Stimulated activated CD8-positive, alpha-beta memory T cell treated with anti-CD3 and anti-CD28 coated beads, Interleukin-15, amount 100 ng/mL, for 4 hours (primary cell): ENCODE results near the gene RBSN.

Source experiments
- DNase-seq, 2 donors: peaks; one replicate each; pipeline ENCODE4 v3.0.0-alpha.2; 2020; ENCODE audit warnings: low read depth in 2 of 2

RBSN gene

DNA sequence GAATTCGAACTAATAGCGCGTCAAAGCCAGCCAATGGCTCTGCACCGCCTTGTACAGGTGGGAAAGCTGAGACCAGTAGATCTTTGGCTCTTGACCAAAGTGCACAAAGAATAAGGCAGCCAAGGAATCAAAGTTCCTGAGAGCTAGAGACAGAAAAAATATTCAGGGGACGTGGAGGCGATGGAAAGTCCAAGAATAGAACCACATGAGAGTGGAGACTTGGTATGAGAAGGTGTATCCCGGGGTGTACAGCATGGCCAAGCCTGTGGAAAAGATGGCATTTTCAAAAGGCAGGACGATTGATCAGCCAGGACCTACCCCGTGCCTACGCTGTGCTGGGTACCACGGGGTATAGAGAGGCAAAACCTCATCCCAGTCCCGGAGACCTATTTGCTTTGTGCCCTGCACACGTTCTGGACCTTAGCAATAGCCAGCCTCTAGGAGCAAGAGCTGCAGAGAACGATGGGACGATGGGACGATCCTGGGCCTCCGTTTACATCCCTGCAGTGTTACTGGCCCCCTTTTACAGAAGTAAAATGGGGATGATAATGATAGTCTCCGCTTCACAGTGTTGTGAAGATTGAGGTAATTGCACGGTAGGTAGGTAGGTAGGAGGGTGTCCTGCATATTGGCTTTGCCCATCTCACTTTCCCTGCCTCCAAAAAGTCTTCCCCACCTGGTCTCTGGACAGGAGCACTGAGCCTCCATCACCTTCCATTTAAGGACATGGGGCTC lies 583 bp upstream of the RBSN start:
- no peak for DNase-seq

- peak in 1 of 2 donors; percentile 7 for DNase-seq
Measured at GRCh38 chr3:15097891-15098290, 1.1 kb downstream of the RBSN start.

DNA sequence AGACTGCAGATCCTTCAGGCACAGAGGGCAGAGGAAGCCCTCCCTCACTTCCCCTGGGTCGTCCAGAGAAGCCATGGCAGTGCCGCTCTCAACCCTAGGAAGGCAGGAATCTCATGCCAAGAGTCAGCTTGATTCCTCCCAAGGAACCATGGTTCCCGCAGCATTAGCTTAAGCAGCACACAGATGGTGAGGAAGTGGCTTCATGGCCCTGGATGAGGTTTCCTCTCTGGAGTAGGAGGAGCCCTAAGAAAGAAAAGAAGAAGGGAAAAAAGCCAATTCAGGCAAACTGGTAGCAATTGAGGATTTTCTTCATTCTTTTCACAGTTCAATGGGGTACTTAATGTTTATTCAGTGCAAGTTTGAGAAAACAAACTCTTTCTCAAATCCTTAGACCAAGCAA lies 2.9 kb downstream of the RBSN start:
- no peak for DNase-seq

DNA sequence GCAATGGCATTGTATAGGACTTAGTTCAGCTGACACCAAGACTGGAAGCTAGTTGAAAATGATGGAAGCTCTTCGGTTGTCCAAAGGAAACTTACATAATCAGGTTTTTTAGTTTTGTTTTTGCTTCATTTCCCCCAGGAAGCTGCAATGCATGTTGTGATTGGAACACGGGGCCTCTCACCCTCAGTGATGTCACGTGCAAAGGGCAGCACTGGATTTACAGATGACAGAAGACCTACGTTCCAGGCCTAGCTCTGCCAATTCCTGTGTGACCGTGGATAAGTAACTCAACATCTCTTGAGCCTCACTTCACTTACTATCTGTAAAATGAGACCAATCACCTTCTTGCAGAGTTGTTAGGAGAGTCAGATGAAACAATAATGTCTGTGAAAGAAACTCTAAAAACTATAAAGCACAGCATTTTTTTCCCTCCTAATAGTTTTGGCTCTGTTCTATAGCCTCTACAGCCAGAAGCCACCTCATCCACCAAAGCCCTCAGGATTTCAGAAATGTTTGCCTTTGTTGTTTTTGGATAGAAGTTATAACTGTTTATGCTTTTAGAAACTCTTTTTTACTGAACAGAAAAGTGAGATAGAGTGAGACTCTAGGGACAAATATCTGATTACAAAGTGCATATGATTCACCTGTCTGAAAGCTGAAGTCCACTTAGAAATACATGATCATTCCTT lies 4.6 kb downstream of the RBSN start:
- DNase-seq = no peak

- no peak for DNase-seq
Measured at GRCh38 chr3:15092686-15093085, 6.3 kb downstream of the RBSN start.

GRCh38 chr3:15091575-15091974 lies 7.4 kb downstream of the RBSN start:
- no peak for DNase-seq

DNA sequence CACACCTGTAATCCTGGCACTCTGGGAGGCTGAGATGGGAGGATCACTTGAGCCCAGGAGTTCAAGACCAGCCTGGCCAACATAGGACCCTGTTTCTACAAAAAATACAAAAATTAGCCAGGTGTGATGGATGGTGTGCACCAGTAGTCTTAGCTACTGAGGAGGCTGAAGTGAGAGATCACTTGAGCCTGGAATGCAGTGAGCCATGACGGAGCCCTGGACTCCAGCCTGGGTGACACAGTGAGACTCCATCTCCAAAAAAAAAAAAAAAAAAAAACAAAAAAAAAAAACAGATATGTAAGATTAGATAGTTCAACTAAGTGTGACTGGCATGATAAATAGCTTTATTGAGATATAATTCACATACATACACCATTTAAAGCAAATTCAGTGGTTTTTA lies 9.7 kb downstream of the RBSN start:
- DNase-seq = no peak

- no peak for DNase-seq
Measured at GRCh38 chr3:15086699-15087098, 12.2 kb downstream of the RBSN start.

- no peak for DNase-seq
Measured at GRCh38 chr3:15086263-15086662, 12.7 kb downstream of the RBSN start.

DNA sequence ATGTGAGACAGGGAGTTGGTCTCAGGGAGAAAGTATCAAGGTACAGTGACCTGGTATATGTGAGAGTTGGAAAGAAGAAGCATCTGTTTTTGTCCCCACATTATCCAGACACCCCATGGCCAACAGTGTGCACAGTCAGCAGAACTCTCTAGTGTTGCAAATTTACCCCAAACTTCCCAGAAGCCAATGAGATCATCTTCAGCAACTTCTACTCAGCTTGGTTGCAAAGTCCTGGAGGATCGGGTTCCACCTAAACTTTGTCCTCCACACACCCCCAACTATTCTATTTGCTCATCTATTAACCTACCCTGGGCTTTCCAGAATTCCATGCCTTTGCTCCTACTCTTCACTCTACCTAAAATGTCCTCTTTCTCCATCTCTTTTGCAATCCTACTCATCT lies 15.7 kb downstream of the RBSN start:
- DNase-seq = no peak

GRCh38 chr3:15081960-15082664 lies 16.8 kb downstream of the RBSN start:
- DNase-seq = no peak

DNA sequence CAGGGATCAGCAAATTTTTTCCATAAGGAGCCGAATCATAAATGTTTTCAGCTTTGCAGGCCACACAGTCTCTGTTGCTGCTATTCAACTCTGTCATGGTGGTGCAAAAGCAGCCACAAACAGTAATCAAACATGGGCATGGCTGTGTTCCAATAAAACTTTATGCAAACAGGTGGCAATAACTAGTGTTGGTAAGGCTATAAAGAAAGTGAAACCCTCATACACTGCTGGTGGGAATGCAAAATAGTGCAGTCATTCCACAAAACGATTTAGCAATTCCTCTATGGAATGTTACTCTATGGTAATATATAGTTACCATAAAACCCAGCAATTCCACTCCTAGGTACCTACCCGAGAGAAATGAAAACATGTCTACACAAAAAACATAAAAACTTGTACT lies 19.9 kb downstream of the RBSN start:
- DNase-seq = no peak

- no peak for DNase-seq
Measured at GRCh38 chr3:15074500-15074899, 24.4 kb downstream of the RBSN start.

DNA sequence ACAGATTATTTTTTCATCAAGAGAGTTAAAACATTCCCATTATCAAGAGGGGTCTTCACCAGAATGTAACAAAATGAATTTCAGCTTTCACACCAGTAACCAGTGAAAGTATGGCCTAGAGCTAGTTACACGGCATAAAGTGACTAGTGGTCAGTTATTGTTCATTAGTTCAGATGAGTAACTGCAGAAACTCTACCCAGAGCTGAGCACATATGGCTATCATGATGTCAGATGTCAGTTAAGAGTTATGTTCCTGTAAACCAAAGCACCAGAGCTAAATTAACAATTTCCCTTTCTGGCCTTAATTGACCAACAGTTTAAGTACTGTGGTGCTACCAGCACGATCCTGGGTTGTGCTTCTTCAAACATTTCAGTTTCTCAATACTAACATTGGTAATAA lies 27.2 kb downstream of the RBSN start:
- no peak for DNase-seq

GRCh38 chr3:15069441-15069840 lies 29.5 kb downstream of the RBSN start:
- DNase-seq = no peak

GRCh38 chr3:15066467-15066866 lies 32.5 kb downstream of the RBSN start:
- DNase-seq = no peak

DNA sequence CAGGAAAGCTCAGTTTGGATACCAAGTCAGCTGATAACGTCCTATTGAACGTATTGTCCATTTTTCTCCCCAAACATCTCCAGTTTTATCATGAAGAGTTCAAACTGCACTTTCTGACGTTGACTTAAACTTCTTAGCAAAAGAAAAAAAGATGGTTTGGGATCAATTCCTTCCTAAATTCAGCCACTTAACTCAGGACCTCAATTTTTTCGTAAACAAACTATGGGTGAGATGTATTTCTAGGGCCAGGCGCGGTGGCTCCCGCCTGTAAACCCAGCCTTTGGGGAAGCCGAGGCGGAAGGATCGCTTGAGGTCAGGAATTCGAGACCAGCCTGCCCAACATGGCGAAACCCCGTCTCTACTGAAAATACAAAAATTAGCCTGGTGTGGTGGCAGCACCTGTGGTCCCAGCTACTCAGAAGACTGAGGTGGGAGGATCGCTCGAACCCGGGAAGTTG lies 33.4 kb downstream of the RBSN start:
- DNase-seq = no peak

GRCh38 chr3:15064835-15065549 lies 34.0 kb downstream of the RBSN start, which contains the start of gene MRPS25:
TSS of gene MRPS25 (minus strand) at chr3:15065315. CDS start at chr3:15065194, 121 bp downstream.
- DNase-seq = peak; percentile 77 to 82

DNA sequence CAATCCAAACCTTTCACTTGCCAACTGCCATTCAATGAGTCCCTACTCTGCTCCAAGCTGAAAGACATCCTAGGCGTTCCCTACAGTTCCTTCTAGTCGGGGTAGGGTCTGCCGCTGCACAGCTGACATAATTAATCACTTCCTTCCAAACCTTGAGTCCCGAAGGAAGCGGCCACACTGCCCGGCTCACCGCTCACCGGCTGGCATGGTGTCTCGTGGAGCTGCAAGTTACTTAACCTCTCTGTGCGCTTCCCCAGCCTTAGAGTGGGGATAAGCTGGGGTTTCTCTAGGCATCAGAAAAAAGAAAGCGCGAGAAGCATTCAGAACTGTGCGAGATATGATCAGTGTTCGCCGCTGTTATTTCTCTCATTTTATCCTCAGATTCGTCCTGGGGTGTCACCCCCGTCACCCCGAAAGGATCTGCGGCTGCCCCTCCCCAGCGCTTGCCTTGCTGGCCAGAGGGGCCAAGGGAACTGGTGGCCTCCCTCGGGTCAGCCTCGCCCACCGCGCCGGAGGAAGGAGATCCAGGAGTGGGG lies 34.6 kb downstream of the RBSN start:
- no peak for DNase-seq

DNA sequence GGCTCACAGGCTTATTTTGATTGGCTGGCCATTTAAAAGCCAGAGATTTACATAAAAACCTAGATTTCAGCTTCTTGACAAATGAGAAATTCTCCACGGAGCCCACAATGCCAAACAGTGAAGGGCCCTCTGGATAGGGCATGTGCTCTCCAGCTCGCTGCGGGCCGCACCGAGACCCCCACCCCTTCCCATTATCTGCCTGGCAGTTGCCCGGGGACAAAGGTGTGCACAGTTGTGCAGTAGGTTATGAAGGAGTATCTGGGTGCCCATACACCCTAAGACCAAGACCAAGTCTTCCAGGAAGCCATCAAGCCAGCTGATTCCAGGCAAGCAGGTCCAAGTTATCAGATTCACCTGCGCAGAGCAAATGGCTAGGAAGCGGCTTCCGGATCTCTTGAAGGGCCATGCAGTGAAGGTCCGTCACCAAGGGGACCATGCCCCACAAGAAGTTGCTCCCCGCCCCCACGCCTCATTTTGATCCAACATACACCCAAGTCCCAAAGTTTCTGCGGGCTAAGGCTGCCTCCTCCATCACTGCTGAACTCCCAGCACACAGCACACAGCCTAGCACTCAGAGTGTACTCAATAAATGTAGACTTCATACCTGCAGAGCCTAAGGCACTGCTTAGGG lies 35.2 kb downstream of the RBSN start:
- no peak for DNase-seq

DNA sequence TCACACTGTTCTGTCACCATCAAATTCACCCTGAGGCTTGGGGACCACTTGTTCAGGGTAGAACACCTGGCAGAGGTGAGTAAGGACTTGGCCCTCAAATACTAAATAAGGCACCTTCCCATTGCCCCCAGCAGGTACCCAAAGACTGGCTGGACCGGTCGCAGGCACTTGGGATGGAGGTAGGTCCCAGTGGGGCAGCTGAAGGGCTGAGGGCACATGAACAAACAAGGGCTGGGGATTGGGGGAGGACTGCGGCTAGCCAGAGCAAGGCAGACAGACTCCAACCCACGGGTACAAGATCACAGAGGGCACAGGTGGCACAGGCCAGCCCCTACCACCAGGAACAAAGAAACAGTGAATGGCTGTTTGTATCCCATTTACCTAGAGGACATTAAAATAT lies 35.7 kb downstream of the RBSN start:
- DNase-seq = no peak
